Brain microvascular endothelial cell (primary cell): ENCODE data around the gene ZMYND10.

Experiments used
- DNase-seq: peaks from one replicate; pipeline ENCODE4 v3.0.0-alpha.2; 2020
- H3K27ac ChIP-seq: fragments of 250-450 bp; sonication (Bioruptor Pico); 2 replicates; pipeline ENCODE4 v1.5.1; 2020; ENCODE audit warnings: mild to moderate bottlenecking, moderate library complexity
- H3K27me3 ChIP-seq: fragments of 250-450 bp; sonication (Bioruptor Pico); replicated peaks from 2 replicates; pipeline ENCODE4 v1.5.1; 2020; ENCODE audit warnings: mild to moderate bottlenecking
- H3K36me3 ChIP-seq: fragments of 250-450 bp; sonication (Bioruptor Pico); replicated peaks from 2 replicates; pipeline ENCODE4 v1.5.1; 2020; ENCODE audit warnings: mild to moderate bottlenecking
- H3K4me3 ChIP-seq: 2 replicates; pipeline ENCODE4 v1.5.1; 2011; ENCODE audit warnings: low read depth, mild to moderate bottlenecking, control low read depth, low read length, moderate library complexity
- CTCF ChIP-seq: IDR thresholded peaks from 2 replicates; pipeline ENCODE4 v1.5.1; 2011; ENCODE audit warnings: low read depth, mild to moderate bottlenecking, moderate library complexity, low read length, control low read depth, inconsistent platforms; ENCODE audit errors: missing control alignments
- in situ Hi-C: cut with HindIII; loops from 2 replicates; pipeline ENCODE4 v1.10.0; 2017; ENCODE audit warnings: low sequenced_read_pairs, low pct_ligation_motif_present

The ZMYND10 gene

GRCh38 chr3:50297384-50297775 is 48.2 kb downstream of the ZMYND10 start:
- Histone ChIP-seq H3K4me3 (no peak overlapping the region), H3K27ac (no peak overlapping the region)
- no peak for TF ChIP-seq CTCF

GRCh38 chr3:50296721-50297383 is 48.7 kb downstream of the ZMYND10 start:
- in situ Hi-C loops, result no loop called here
- Histone ChIP-seq H3K27me3 (no peaks in the 10 kb centered on the region), H3K27ac (no peak overlapping the region), H3K4me3 (no peak overlapping the region), H3K36me3 (no peaks in the 10 kb centered on the region)
- TF ChIP-seq CTCF, result no peak
- no peak for DNase-seq

More at GRCh38 chr3:50297384-50297775, 48.2 kb downstream of the ZMYND10 start:
- Histone ChIP-seq H3K27me3 (no peaks in the 10 kb centered on the region), H3K36me3 (no peaks in the 10 kb centered on the region)
- in situ Hi-C loops, result no loop called here
- no peak for DNase-seq

- TF ChIP-seq CTCF, result no peak
- H3K27me3 ChIP-seq, result no peaks in the 10 kb centered on the region
- no peak for DNase-seq
- in situ Hi-C loops, result no loop called here
- H3K27ac ChIP-seq, result no peak overlapping the region
- H3K36me3 ChIP-seq, result no peaks in the 10 kb centered on the region
- H3K4me3 ChIP-seq, result no peak overlapping the region
Observed at GRCh38 chr3:50295553-50296431, 49.7 kb downstream of the ZMYND10 start.

- no peak for DNase-seq
- in situ Hi-C loops, result no loop called here
- no peak for TF ChIP-seq CTCF
- no peak overlapping the region for H3K27ac ChIP-seq
- no peaks in the 10 kb centered on the region for H3K27me3 ChIP-seq
- no peak overlapping the region for H3K4me3 ChIP-seq
- peaks cover 6% of the 10 kb centered on the region for H3K36me3 ChIP-seq
Observed at GRCh38 chr3:50294492-50295403, 50.8 kb downstream of the ZMYND10 start.

- Histone ChIP-seq H3K4me3 (no peak overlapping the region), H3K27ac (no peak overlapping the region), H3K36me3 (peaks cover 11% of the 10 kb centered on the region), H3K27me3 (no peaks in the 10 kb centered on the region)
- in situ Hi-C loops, result no loop called here
- TF ChIP-seq CTCF, result no peak
- DNase-seq, result no peak
Observed at GRCh38 chr3:50294089-50294488, 51.4 kb downstream of the ZMYND10 start.
